HG02973 (cell line): ENCODE data around the gene BTBD6.
A peak's percentile ranks its signal among the peaks of the same experiment; 100 is the strongest.

Source experiments
- ATAC-seq: cut with Tn5 transposase; IDR thresholded peaks from one replicate; pipeline ENCODE4 v1.9.1; 2021; ENCODE audit warnings: moderate library complexity; ENCODE audit not compliant: unreplicated experiment

BTBD6 gene

GRCh38 chr14:105248368-105249181 is at the start of gene BTBD6:
Gene BTBD6, plus strand, starts transcription at chr14:105248533. Its CDS starts 179 bp downstream, at chr14:105248712.
- ATAC-seq: peak; percentile 77

DNA sequence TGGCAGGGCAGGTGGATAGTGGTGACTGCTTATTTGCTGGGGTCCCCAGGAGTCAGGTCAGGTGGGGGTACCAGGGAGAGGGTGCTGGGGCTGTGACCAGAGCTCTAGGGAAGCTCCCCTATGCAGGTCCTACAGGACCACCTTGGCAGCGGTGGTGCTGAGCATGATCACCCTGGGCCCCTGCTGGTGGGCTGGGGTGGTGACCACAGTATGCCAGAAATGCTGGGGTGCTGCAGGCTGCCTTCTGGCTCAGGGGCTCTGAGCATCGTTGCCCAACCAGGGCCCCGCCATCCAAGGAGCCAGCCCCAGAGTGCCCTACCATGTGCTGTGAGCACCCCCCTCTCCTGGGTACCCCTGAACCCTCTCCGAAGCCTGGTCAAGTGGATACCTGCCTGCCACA is 49.7 kb upstream of the BTBD6 start:
- ATAC-seq: no peak

DNA sequence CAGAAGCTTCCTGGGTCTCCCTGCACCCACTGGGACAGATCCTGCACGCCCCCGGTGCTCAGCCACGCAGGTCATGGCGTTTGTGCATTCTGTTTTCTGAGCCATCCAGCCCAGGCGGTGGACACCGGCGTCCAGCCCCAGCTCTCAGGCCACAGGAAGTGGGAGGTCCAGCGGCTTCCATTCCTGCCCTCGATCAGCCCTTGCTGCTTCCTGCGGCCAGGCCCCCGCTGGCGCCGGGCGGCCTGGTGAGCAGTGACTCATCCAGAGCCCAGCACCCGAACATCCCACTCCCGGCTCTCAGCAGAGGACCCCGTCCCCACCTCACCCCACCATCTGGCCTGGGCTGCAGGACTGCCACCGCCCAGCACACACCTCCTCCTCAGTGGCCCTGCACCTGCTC is 49.2 kb upstream of the BTBD6 start:
- no peak for ATAC-seq

DNA sequence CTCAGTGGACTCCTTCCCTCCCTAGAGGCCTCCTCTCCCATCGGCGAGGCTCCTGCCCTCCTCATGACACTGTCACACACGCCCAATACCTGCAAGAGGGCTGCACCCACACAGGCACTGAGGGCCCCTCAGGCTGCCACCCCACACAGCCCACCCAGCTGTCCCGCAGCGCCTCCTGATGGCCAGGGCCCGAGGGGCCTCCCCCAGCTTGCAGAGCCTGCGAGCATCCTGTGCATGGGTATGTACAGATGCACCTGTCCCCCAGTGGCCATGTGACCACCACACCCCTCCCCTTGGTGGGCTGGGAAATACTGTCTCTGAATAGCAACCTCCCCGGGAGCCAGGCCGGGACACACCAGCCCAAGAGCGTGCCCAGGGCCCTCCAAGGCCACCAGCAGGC is 48.3 kb upstream of the BTBD6 start:
- ATAC-seq: no peak

DNA sequence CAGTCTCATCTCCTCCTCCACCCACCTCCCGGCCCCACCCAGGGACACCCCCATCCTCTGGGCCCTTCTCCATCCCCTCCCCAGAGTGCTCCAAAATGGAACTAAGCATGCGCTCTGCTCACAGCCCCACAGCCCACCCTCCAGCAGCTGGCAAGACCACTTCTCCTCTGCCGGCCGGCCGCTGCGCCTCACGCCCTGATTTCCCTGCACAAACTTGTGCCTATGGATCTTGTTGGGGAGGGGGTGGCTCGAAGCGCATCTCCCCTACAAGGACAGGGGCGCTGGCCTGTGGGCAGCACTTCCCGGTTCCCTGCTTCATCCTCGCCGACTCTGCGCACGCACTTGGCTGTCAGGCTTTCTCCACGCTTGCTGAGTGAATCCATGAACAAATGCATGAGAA is 47.7 kb upstream of the BTBD6 start:
- ATAC-seq: no peak

DNA sequence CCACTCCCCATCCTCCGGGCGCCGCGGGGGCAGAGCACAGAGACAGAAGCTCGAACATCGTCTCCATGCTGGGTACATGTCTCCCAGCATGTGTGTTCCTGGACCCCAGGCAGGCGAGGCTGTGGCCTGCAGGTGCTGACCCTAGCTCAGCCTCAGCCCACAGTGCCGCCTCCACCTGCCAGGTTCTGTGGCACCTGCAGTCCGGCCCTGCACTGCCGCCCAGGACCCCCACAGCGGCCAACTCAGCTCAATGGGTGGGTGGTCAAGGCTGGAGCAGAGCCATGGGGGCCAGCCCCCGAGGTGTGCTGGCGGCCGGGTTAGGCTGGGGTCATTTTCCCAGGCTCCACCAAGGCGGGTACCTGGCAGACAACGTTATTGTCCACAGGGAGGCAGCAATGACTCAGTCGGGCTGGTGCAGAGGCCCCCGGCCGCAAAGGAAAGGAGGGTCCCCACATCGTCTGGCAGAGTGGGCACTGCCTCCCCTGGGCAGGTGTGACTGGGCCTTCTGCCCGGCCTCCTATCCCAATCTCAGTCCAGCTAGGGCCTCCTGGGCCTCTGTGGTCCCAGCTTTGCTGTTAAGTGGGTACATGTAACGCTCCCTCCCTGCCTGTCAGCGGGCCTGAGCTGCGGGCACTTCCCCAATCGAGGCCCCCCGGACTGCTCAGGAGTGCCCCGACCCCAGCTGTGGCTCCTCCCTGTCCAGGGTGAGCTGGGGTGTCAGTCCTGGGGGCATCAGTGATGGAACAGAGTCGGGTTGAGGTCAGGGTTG is 47.0 kb upstream of the BTBD6 start:
- no peak for ATAC-seq

DNA sequence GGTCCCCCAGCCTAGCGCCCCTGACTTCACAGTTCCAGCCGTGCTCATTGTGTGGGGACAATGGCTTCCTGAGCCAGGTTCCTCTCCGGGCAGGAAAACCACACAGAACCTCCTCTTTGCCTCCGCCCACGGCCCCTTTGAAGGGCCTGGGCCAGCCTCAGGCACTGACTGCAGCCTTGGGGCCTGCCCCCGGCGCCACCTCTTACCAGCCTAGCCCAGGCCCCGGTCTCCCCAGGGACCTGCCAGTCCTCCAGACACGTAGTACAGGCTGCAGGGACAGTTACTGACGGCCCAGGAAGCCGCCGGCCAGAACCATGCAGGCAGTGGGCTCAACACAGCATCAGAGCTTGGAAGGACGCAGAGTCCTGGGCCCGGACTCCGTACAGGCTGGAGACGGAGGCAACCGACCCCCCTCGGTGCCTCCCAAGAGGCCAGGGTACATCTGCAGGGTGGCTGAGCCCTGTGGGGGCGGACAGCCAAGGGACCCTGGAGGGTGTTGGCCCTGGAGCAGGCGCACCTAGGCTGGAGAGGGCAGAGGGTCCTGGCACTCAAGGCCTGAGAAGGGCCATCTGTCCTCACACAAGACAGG is 46.3 kb upstream of the BTBD6 start:
- ATAC-seq: no peak

GRCh38 chr14:105203057-105203531 is 45.2 kb upstream of the BTBD6 start:
- ATAC-seq: no peak

DNA sequence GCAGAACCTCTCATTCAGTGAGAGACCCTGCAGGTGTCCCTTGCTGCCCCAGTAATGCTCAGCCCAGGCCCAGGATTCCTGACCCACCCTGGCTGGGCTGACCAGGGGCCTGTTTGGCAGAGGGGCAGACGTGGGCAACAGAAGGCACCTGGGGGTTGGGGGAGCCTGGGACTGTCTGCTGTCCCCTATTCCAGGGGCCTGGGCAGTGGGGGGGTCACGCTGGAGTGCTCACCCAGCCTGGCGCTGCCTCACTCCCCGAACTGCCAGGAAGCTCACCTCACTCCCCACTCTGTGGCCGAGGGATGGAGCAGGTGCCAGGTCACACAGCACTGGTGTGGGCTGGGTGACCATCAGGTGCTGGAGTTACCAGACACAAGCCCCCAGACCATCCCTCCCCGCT is 44.6 kb upstream of the BTBD6 start:
- ATAC-seq: no peak

GRCh38 chr14:105204206-105204930 is 44.0 kb upstream of the BTBD6 start:
- no peak for ATAC-seq

GRCh38 chr14:105204931-105205672 is 43.2 kb upstream of the BTBD6 start:
- no peak for ATAC-seq

DNA sequence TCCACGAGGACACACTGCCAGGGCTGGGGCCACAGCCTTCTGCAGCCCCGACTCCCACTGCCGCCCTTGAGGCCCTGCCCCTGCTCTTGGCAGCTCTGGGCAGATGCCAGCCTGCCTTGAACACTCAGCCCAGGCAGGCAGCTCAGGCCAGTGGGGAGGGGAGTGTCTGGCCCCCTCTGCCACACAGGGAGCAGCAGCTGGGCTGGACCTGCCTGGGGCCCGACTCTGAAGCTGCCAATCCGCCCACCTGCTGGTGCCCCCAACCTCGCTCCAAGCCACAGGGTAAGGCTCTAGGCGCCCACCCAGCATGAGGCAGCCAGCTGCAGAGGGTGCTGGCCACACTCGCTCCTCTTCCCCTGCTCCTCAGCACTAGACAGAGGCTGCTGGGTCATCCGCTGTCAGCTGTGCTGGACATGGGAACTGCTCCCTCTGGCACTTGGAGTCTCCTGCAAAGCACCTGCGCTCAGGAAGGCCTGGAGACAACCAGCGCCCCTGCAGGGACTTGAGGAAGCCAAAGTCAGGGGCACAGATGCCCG is 42.6 kb upstream of the BTBD6 start:
- no peak for ATAC-seq

DNA sequence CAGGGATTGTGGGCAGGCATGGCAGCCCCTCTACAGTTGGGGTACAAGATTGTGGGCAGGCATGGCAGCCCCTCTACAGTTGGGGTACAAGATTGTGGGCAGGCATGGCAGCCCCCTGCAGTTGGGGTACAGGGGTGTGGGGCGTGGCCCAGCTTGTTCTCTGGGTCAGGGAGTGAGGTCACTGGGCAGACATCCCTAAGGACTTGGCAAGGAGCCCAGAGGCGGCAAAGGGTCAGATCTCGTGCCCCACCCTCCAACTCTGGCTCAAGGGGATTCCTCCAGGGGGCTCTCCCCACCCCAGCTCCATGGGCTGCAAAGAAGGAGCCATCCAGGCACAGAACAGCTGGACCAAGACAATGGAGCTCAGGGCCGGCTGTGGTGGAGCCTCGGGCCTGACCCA is 41.5 kb upstream of the BTBD6 start:
- no peak for ATAC-seq

DNA sequence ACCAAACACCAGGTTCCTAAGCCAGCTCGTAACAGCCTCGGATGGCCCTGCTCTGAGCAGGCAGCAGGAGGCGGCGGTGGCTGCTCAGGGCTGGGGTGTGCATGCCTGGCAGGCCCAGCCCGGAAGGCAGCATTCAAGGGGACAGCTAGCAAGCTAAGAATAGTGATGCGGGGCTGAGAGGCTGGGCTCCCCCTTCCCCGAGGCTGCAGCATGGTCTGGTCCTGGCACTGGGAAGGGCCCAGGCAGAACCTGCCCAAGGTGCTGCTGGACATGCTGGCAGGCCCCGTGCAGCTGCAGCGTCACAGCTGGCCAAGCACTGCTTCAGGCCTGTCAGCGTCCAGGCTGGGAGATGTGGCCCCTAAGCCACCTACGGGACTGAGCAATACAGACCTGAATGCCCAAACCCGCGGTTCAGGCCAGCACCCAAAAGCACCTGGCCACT is 40.9 kb upstream of the BTBD6 start:
- no peak for ATAC-seq

- ATAC-seq: no peak
These were observed 40.2 kb upstream of the BTBD6 start for GRCh38 chr14:105207996-105208737.

DNA sequence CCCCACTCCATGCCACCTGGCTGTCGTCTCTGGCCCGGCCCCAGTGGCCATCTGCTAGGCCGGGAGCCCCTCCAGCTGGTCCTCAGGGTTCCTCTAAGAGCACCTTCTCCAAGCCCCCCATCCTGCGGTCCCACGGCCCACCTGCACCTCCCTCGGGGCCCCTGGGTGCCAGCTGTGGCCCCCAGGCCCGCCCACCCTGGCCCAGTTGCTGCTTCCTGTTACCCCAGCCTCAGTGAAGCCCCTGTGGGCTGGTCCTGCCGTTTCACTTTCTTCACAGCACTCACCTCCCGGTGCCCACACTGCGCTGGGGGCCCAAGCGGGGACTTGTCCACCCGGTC is 39.6 kb upstream of the BTBD6 start:
- no peak for ATAC-seq

- ATAC-seq: no peak
These were observed 39.2 kb upstream of the BTBD6 start for GRCh38 chr14:105209091-105209490.

DNA sequence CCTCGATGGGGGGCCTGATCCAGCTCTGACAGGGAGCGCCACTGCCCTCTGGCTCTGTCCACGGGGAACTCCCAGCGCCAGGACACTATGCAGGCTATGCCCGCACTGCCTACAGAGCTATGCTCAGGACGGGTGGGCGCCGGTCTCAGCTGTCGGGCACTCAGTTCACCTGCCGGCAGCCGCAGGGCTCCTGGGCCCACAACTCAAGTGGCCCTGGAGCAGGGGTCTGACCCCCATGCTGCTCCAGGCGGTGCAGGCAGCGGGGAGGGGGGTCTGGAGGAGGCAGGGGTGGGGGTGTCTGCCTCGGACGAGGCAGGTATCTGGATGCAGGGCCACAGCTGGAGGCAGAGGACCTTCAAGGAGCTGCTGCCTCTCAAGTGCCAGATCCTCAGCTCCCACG is 38.7 kb upstream of the BTBD6 start:
- ATAC-seq: no peak

DNA sequence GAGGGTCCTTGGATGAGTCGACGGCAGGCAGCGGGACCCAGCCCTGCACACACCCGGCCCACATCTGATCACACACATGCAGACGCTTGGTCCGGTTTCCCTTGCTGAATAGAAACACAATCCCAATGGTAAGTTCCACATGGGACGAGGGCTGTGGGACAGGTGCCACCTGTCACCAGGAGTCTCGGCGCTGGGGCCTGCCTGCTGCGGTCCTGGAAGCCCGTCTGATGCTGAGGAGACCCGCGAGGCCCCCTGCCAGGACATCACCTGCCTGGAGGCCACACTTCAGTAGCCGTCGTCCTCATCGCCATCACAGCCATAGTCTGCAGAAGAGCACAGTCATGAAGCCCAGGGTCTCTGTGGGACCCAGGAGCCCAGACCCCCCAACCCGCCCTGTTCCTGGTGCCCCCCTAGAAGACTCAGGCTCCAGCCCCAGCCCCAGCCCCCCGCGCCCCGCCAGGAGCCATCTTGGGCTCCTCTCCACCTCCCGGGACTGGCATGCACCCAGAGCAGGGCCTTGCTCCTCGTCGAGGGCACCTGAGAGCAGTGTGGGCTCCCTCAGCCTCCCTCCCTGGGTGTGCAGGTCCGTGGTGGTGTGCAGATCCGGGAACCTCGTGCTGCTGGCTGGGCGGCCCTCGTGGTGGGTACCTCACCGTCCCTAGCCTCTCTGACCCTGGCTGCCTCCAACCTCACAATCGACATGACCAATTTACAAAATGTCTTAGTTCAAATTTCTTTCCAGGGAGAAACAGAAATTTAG is 37.9 kb upstream of the BTBD6 start:
- no peak for ATAC-seq
